GM23338 (cell line): ENCODE measurements around the gene ADGRD1. TPM values are rescaled to one million over a fixed set of nuclear protein-coding genes. Genes with fewer than 3 reads are reported as not detected.

ENCODE experiments used
- ATAC-seq: fragments of 200-7000 bp; cut with Tn5 transposase; 3 replicates; pipeline ENCODE4 v1.9.1; 2020
- DNase-seq: peaks from one replicate; pipeline ENCODE4 v3.0.0-alpha.2; 2015; ENCODE audit warnings: low spot score
- H2AFZ ChIP-seq: fragments of 200-600 bp; sonication (generic); 2 replicates; pipeline ENCODE4 v1.8.0; 2016; ENCODE audit warnings: antibody characterized with exemption, mild to moderate bottlenecking, moderate library complexity
- H3F3A ChIP-seq: fragments of 200-600 bp; sonication (generic); replicated peaks from 2 replicates; pipeline ENCODE4 v1.8.0; 2017; ENCODE audit warnings: antibody characterized with exemption, mixed run types, low read depth
- H3K27ac ChIP-seq: fragments of 200-600 bp; sonication (generic); 2 replicates; pipeline ENCODE4 v1.6.1; 2016; ENCODE audit warnings: low read depth
- H3K27me3 ChIP-seq: fragments of 200-600 bp; sonication (generic); 2 replicates; pipeline ENCODE4 v1.8.0; 2016; ENCODE audit warnings: mild to moderate bottlenecking, mixed run types, moderate library complexity; ENCODE audit not compliant: insufficient read depth
- H3K36me3 ChIP-seq: fragments of 200-600 bp; sonication (generic); 2 replicates; pipeline ENCODE4 v1.8.0; 2016; ENCODE audit warnings: mild to moderate bottlenecking; ENCODE audit not compliant: insufficient read depth
- H3K4me1 ChIP-seq: fragments of 200-600 bp; sonication (generic); 2 replicates; pipeline ENCODE4 v1.8.0; 2016; ENCODE audit warnings: mild to moderate bottlenecking, moderate library complexity; ENCODE audit not compliant: insufficient read depth
- H3K4me2 ChIP-seq: fragments of 200-600 bp; sonication (generic); 2 replicates; pipeline ENCODE4 v1.7.1; 2017; ENCODE audit warnings: mixed run types
- H3K4me3 ChIP-seq: fragments of 200-600 bp; sonication (generic); 2 replicates; pipeline ENCODE4 v1.6.1; 2016; ENCODE audit warnings: mixed run types
- H3K79me2 ChIP-seq: fragments of 200-600 bp; sonication (generic); replicated peaks from 2 replicates; pipeline ENCODE4 v1.8.0; 2017; ENCODE audit warnings: mild to moderate bottlenecking; ENCODE audit not compliant: insufficient read depth
- H3K9me2 ChIP-seq: fragments of 200-600 bp; sonication (generic); 2 replicates; pipeline ENCODE4 v1.8.0; 2017; ENCODE audit not compliant: insufficient read depth
- H4K20me1 ChIP-seq: fragments of 200-600 bp; sonication (generic); replicated peaks from 2 replicates; pipeline ENCODE4 v1.8.0; 2017; ENCODE audit warnings: mild to moderate bottlenecking; ENCODE audit not compliant: insufficient read depth
- H3K27ac Mint-ChIP-seq: 2 replicates; pipeline ENCODE4 v1.8.0; 2020; ENCODE audit warnings: inconsistent platforms, mild to moderate bottlenecking, moderate library complexity, mixed read lengths
- H3K27me3 Mint-ChIP-seq: 3 replicates; pipeline ENCODE4 v1.8.0; 2022; ENCODE audit warnings: low read depth, mild to moderate bottlenecking, moderate library complexity, mixed read lengths, inconsistent platforms; ENCODE audit not compliant: insufficient read depth, poor library complexity
- H3K36me3 Mint-ChIP-seq: 3 replicates; pipeline ENCODE4 v1.8.0; 2021; ENCODE audit warnings: low read depth, mild to moderate bottlenecking, inconsistent platforms, moderate library complexity, mixed read lengths
- H3K4me1 Mint-ChIP-seq: 3 replicates; pipeline ENCODE4 v1.8.0; 2020; ENCODE audit warnings: mild to moderate bottlenecking, inconsistent platforms, mixed read lengths
- H3K4me3 Mint-ChIP-seq: 3 replicates; pipeline ENCODE4 v1.8.0; 2021; ENCODE audit warnings: moderate library complexity, mild to moderate bottlenecking, inconsistent platforms, mixed read lengths
- H3K9me3 Mint-ChIP-seq: 3 replicates; pipeline ENCODE4 v1.8.0; 2020; ENCODE audit warnings: moderate library complexity, mild to moderate bottlenecking, inconsistent platforms, mixed read lengths
- EZH2 ChIP-seq: fragments of 200-600 bp; sonication (generic); IDR thresholded peaks from one replicate; pipeline ENCODE4 v1.8.0; 2017; ENCODE audit warnings: antibody characterized with exemption, mild to moderate bottlenecking, low read depth; ENCODE audit not compliant: unreplicated experiment
- STAT1 ChIP-seq: IDR thresholded peaks from one replicate; pipeline ENCODE4 v1.6.1; 2016; ENCODE audit warnings: antibody characterized with exemption; ENCODE audit not compliant: unreplicated experiment
- ZNF114 ChIP-seq: fragments of 250-450 bp; sonication (Bioruptor Pico); IDR thresholded peaks from 2 replicates; pipeline ENCODE4 v1.5.0; 2020; ENCODE audit warnings: mild to moderate bottlenecking, moderate library complexity
- polyA plus RNA-seq: library from polyadenylated mRNA; unstranded; fragments of >200 nt; fragmentation: Nextera tagmentation; extraction: Ambion mirVana; gene quantifications from 2 replicates; pipeline ENCODE4 v1.2.1, GENCODE V29; 2016
- total RNA-seq: library from RNA; depleted of rRNA; stranded (reverse); fragments of >200 nt; shearing (Covaris generic); gene quantifications from 2 replicates; pipeline ENCODE4 v1.2.3, GENCODE V29; 2014
- TF ChIP-seq, protein P1 (sequence below), 2 experiments: fragments of 200-600 bp in 1 of 2; sonication (generic) in 1 of 2; conservative IDR thresholded peaks; 2 replicates each; pipeline versions ENCODE4 v1.5.1 to v1.6.1; 2016 to 2017; ENCODE audit warnings: antibody characterized with exemption in 2 of 2, low read depth in 2 of 2, mild to moderate bottlenecking in 2 of 2, moderate library complexity in 1 of 2
- TF ChIP-seq, protein P2 (sequence below): IDR thresholded peaks from one replicate; pipeline ENCODE4 v1.6.1; 2018; ENCODE audit warnings: antibody characterized with exemption; ENCODE audit not compliant: unreplicated experiment
- TF ChIP-seq, protein P3 (sequence below): fragments of 250-450 bp; sonication (Bioruptor Pico); IDR thresholded peaks from 2 replicates; pipeline ENCODE4 v1.5.0; 2020; ENCODE audit warnings: mild to moderate bottlenecking, moderate library complexity

Gene ADGRD1
- total and polyA plus RNA-seq, 2 experiments from 2014 or later = 1.4 TPM; not detected in 1

DNA sequence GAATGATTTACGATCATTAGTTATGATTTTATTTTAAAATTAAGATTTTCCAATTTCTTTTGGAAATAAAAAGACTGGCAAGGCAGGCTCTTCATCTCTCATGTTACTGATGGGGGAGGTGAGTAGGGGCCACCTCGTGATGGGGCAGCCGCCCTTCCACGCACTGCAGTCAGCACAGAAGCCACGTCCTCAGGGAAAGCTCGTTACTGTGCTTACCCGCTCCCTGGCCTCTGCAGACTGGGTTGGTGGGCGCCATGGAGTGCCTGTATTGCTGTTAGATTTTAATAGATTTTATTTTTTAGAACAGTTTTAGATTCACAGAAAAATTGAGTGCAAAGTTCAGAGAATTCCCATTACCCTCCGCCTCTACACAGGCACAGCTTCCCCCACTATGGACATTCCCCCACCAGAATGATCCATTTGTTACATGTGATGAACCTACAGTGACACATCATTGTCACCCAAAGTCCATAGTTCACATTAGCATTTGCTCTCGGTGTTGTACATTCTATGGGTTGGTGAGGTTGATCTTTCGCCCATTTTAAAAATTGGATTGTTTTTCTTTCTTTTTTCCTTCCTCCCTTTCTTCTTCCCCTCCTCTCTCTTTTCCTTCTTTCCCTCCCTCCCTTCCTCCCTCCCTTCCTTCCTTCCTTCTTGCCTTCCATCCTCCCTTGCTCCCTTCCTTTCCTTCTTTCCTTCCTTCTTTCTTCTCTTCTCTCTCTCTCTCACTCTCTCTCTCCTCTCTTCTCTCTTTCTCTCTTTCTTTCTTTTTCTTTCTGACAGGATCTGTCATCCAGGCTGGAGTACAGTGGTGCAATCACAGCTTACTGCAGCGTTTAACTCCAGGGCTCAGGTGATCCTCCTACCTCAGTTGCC is 30.7 kb downstream of the ADGRD1 start:
- no peak overlapping the region for H3K4me2 ChIP-seq
- DNase-seq (no peak), ATAC-seq (no peak)

More for the DNA sequence above, 30.7 kb downstream of the ADGRD1 start:
- no peaks in the 10 kb centered on the region for H3K27me3 ChIP-seq
- no peak overlapping the region for H3K4me3 ChIP-seq
- no peak overlapping the region for H3K27ac Mint-ChIP-seq
- H2AFZ ChIP-seq = no peak overlapping the region
- no peaks in the 10 kb centered on the region for H4K20me1 ChIP-seq
- H3K4me1 Mint-ChIP-seq = peaks cover 6% of the 10 kb centered on the region; the same call in 2 of the 3 replicates
- no peaks in the 10 kb centered on the region for H3K9me2 ChIP-seq
- no peak overlapping the region for H3K4me3 Mint-ChIP-seq
- H3K36me3 Mint-ChIP-seq = no peaks in the 10 kb centered on the region
- H3K36me3 ChIP-seq = no peaks in the 10 kb centered on the region
- no peaks in the 10 kb centered on the region for H3K9me3 Mint-ChIP-seq
- TF ChIP-seq, protein P1, sequence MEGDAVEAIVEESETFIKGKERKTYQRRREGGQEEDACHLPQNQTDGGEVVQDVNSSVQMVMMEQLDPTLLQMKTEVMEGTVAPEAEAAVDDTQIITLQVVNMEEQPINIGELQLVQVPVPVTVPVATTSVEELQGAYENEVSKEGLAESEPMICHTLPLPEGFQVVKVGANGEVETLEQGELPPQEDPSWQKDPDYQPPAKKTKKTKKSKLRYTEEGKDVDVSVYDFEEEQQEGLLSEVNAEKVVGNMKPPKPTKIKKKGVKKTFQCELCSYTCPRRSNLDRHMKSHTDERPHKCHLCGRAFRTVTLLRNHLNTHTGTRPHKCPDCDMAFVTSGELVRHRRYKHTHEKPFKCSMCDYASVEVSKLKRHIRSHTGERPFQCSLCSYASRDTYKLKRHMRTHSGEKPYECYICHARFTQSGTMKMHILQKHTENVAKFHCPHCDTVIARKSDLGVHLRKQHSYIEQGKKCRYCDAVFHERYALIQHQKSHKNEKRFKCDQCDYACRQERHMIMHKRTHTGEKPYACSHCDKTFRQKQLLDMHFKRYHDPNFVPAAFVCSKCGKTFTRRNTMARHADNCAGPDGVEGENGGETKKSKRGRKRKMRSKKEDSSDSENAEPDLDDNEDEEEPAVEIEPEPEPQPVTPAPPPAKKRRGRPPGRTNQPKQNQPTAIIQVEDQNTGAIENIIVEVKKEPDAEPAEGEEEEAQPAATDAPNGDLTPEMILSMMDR (conservative IDR thresholded peaks at IDR 0.05; ENCODE audit: low read depth in 2 of 2) = no peak
- TF ChIP-seq, protein P2, sequence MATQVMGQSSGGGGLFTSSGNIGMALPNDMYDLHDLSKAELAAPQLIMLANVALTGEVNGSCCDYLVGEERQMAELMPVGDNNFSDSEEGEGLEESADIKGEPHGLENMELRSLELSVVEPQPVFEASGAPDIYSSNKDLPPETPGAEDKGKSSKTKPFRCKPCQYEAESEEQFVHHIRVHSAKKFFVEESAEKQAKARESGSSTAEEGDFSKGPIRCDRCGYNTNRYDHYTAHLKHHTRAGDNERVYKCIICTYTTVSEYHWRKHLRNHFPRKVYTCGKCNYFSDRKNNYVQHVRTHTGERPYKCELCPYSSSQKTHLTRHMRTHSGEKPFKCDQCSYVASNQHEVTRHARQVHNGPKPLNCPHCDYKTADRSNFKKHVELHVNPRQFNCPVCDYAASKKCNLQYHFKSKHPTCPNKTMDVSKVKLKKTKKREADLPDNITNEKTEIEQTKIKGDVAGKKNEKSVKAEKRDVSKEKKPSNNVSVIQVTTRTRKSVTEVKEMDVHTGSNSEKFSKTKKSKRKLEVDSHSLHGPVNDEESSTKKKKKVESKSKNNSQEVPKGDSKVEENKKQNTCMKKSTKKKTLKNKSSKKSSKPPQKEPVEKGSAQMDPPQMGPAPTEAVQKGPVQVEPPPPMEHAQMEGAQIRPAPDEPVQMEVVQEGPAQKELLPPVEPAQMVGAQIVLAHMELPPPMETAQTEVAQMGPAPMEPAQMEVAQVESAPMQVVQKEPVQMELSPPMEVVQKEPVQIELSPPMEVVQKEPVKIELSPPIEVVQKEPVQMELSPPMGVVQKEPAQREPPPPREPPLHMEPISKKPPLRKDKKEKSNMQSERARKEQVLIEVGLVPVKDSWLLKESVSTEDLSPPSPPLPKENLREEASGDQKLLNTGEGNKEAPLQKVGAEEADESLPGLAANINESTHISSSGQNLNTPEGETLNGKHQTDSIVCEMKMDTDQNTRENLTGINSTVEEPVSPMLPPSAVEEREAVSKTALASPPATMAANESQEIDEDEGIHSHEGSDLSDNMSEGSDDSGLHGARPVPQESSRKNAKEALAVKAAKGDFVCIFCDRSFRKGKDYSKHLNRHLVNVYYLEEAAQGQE = no peak
- TF ChIP-seq, protein P3, sequence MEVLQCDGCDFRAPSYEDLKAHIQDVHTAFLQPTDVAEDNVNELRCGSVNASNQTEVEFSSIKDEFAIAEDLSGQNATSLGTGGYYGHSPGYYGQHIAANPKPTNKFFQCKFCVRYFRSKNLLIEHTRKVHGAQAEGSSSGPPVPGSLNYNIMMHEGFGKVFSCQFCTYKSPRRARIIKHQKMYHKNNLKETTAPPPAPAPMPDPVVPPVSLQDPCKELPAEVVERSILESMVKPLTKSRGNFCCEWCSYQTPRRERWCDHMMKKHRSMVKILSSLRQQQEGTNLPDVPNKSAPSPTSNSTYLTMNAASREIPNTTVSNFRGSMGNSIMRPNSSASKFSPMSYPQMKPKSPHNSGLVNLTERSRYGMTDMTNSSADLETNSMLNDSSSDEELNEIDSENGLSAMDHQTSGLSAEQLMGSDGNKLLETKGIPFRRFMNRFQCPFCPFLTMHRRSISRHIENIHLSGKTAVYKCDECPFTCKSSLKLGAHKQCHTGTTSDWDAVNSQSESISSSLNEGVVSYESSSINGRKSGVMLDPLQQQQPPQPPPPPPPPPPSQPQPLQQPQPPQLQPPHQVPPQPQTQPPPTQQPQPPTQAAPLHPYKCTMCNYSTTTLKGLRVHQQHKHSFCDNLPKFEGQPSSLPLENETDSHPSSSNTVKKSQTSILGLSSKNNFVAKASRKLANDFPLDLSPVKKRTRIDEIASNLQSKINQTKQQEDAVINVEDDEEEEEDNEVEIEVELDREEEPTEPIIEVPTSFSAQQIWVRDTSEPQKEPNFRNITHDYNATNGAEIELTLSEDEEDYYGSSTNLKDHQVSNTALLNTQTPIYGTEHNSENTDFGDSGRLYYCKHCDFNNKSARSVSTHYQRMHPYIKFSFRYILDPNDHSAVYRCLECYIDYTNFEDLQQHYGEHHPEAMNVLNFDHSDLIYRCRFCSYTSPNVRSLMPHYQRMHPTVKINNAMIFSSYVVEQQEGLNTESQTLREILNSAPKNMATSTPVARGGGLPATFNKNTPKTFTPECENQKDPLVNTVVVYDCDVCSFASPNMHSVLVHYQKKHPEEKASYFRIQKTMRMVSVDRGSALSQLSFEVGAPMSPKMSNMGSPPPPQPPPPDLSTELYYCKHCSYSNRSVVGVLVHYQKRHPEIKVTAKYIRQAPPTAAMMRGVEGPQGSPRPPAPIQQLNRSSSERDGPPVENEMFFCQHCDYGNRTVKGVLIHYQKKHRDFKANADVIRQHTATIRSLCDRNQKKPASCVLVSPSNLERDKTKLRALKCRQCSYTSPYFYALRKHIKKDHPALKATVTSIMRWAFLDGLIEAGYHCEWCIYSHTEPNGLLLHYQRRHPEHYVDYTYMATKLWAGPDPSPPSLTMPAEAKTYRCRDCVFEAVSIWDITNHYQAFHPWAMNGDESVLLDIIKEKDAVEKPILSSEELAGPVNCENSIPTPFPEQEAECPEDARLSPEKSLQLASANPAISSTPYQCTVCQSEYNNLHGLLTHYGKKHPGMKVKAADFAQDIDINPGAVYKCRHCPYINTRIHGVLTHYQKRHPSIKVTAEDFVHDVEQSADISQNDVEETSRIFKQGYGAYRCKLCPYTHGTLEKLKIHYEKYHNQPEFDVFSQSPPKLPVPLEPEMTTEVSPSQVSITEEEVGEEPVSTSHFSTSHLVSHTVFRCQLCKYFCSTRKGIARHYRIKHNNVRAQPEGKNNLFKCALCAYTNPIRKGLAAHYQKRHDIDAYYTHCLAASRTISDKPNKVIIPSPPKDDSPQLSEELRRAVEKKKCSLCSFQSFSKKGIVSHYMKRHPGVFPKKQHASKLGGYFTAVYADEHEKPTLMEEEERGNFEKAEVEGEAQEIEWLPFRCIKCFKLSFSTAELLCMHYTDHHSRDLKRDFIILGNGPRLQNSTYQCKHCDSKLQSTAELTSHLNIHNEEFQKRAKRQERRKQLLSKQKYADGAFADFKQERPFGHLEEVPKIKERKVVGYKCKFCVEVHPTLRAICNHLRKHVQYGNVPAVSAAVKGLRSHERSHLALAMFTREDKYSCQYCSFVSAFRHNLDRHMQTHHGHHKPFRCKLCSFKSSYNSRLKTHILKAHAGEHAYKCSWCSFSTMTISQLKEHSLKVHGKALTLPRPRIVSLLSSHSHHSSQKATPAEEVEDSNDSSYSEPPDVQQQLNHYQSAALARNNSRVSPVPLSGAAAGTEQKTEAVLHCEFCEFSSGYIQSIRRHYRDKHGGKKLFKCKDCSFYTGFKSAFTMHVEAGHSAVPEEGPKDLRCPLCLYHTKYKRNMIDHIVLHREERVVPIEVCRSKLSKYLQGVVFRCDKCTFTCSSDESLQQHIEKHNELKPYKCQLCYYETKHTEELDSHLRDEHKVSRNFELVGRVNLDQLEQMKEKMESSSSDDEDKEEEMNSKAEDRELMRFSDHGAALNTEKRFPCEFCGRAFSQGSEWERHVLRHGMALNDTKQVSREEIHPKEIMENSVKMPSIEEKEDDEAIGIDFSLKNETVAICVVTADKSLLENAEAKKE (CRISPR knock-in tag) = no peak
- TF ChIP-seq STAT1 = no peak
- TF ChIP-seq EZH2 = no peak
- TF ChIP-seq ZNF114 (CRISPR knock-in tag) = no peak
- peaks cover 3% of the 10 kb centered on the region for H3K27me3 Mint-ChIP-seq
- H3K27ac ChIP-seq = no peak overlapping the region
- no peaks in the 10 kb centered on the region for H3K79me2 ChIP-seq
- no peaks in the 10 kb centered on the region for H3F3A ChIP-seq
- H3K4me1 ChIP-seq = no peaks in the 10 kb centered on the region
